ENCODE data around the gene NCOA3. TPM values are rescaled to one million over a fixed set of nuclear protein-coding genes. Genes with fewer than 3 reads are reported as not detected.
"Not testable (repeated sequence)": the region's sequence is repeated elsewhere in the genome, so short reads cannot be mapped to it uniquely, and the experiment has no call there.

NCOA3 gene
- 14.9 and 15.8 TPM in 2 replicates for total RNA-seq (2014; rRNA removed; shearing (Covaris generic))

DNA sequence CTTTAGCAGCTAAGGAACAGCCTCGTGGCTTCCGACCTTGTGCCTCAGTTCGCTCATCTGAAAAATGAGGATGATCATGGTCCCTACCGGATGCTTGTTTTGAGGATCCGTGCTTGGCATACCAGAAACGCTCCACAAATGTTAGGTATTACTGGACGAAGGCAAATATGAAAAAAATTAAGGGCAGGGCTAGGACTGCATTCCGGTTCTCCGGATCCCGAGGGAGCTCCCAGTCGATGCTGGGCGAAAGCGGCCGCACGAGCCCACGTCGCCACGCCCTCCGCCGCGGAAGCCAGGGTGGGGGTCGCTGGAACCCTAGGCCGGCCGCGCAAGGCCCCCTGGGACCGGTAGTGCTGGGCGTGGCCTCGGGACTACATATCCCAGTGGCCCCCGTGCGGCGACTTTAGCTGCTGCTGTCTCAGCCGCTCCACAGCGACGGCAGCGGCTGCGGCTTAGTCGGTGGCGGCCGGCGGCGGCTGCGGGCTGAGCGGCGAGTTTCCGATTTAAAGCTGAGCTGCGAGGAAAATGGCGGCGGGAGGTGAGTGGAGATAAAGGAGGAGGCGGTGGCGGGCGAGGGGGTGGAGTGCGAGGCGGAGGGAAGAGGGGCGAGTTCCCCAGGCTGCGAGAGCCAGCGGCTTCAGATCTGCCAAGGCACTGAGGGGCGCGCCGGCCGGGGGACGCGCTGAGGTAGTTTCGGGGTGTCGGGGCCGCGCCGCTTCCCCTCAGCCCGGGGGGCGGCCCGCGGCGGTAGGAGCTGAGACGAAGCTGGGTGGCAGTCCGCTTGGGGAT is at the start of gene NCOA3:
Gene NCOA3, plus strand, starts transcription at position 406 of the 789 bp plus-strand sequence. CDS start 120,361 bp downstream, outside the sequence.
- DNase-seq (ENCODE audit: low spot score) = peak; percentile 92

DNA sequence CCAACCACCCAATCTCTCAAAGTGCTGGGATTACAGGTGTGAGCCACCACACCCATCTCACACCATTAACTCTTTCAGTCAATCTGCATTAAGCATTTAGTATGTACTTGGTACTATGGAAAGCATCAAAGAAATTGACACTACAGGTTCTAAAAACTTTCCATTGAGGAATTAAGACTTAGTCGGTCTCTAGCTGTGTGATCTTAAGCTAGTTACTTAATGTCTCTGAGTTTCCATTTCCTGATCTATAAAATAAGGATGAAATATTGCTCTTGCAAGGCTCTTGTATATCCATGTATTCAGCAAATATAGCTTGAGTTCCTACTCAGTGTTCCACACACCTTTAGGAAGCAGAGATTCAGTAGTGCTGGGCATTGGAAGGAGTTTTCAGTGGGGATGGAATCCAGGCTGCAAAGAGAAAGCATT is 48.9 kb upstream of the NCOA3 start:
- DNase-seq (ENCODE audit: low spot score) = no peak

DNA sequence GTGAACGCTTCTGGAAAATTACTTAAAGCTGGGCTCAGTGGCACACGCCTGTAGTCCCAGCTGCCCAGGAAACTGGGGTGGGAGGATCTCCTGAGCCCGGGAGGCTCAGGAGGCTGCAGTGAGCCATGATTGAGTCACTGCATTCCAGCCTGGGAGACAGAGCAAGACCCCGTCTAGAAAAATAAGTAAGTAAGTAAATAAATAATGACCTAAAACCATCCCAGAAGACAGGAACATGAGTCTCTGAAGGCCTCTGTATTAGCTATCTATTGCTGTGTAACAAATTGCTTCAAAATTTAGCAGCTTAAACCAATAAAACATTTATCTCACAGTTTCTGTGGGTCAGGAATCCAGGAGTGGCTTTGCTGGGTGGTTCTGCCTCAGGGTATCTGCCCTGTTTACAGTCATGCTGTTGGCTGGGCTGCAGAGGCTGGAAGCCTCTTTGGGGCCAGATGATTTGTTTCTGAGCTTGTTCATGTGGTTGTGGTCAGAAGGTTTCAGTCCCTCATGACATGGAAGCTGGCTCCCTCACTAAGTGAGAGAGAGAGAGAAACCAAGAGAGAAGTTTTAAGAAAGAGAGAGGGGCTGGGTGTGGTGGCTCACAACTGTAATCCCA is 48.4 kb upstream of the NCOA3 start:
- peak; percentile 87 for DNase-seq (ENCODE audit: low spot score)

DNA sequence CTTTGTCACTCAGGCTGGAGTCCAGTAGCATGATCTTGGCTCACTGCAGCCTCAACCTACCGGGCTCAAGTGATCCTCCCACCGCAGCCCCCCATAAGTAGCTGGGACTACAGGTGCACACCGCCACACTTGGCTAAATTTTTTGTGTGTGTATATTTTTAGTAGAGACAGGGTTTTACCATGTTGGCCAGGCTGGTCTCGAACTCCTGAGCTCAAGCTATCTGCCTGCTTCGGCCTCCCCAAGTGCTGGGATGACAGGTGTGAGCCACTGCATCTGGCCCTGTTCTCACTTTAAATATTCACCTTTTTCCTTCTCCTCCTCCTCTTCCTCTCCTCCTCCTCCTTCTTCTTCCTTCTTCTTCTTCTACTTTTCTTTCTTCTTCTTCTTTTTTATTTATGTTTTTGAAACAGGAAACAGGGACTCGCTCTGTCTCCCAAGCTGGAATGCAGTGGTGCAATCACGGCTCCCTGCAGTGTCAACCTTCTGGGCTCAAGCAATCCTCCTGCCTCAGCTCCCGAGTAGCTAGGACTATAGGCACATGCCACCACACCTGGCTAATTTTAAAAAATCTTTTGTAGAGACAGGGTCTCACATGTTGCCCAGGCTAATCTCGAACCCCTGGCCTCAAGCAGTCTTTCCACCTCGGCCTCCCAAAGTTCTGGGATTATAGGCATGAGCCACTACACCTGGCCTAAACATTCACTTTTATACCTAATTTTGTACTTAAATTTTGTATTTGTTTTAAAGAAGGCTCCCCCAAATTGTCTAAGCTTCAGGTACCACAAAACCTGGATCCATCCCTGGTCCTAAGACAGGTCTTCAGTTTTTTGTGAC is 47.2 kb upstream of the NCOA3 start:
- DNase-seq (ENCODE audit: low spot score) = no peak

DNA sequence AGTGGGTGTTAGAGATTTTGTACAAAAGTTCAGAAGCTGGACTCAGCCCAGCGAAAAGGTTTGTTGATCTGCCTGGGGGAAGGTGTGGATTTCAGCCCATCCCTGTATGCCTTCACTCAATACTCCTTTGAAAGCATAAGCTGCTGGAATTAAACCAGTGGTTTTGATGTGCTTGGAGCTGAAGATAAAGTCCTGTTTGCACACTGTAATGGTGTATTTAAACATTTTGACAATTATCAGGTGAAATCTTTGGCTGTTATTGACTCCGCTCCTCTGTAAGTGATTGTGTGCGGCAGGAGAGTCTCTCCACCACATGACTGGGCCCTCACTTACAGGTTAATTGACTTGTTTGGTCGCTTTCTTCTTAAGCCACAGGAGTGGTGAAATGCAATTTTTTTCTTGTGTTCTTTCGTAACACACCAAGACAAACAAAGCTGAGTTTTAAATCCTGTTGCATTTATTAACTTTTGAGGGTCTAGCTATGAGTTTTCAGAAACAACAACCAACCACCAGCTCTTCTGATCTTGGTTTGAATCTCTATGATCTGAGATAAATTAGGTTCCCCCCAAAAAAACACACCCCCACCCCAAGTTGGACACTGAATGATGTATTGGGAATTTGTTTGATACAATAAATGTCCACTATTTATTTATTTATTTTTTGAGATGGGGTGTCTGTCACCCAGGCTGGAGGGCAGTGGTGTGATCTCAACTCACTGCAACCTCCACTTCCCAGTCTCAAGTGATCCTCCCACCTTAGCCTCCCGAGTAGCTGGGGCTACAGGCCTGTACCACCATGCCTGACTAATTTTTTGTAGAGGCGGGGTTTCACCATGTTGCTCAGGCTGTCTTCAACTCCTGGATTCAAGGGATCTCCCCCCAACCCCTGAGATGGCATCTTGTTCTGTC is 46.3 kb upstream of the NCOA3 start:
- DNase-seq (ENCODE audit: low spot score) = no peak

DNA sequence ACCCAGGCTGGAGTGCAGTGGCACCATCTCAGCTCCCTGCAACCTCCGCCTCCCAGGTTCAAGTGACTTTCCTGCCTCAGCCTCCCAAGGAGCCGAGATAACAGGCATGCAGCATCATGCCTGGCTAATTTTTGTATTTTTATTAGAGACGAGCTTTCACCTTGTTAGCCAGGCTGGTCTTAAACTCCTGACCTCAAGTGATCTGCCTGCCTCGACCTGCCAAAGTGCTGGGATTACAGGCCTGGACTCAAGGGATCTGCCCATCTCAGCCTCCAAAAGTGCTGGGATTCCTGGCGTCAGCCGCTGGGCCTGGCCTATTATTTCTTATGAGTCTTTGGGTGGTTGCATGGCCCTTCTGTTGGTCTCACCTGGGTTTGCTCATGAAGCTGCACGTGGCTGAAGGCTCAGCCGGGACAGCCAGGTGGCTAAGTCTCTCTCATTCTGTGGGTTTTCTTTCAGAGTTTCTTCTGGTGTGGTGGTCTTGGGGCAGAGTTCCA is 45.6 kb upstream of the NCOA3 start:
- no peak for DNase-seq (ENCODE audit: low spot score)

DNA sequence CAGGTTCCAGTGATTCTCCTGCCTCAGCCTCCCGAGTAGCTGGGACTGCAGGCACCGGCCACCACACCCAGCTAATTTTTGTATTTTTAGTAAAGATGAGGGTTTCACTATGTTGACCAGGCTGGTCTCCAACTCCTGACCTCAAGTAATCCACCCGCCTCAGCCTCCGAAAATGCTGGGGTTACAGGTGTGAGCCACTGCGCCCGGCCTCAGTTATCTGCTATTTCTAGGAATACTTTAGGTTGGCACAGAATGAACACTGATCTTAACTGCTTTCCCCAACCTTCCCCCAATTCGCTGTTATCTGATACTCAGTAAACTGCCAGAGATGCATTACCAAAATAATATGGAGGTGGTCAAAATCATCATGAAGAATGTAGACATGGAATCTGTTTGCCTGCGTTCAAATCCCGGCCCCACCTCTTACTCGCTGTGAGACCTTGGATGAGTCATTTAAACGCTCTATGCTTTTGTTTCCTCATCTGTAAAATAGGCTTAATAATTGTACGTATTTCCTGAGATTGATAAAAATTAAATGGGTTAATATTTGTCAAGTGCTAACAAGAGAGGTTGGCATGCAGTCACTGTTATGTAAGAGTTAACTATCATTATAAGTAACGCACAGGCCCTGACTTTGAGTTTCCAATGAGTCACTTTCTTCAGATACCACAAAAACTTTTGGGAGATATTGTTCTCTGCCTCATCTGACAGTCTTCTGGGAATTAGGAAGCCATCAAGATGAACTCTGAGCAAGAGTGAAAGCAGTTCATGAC is 44.5 kb upstream of the NCOA3 start:
- peak; percentile 74 for DNase-seq (ENCODE audit: low spot score)

DNA sequence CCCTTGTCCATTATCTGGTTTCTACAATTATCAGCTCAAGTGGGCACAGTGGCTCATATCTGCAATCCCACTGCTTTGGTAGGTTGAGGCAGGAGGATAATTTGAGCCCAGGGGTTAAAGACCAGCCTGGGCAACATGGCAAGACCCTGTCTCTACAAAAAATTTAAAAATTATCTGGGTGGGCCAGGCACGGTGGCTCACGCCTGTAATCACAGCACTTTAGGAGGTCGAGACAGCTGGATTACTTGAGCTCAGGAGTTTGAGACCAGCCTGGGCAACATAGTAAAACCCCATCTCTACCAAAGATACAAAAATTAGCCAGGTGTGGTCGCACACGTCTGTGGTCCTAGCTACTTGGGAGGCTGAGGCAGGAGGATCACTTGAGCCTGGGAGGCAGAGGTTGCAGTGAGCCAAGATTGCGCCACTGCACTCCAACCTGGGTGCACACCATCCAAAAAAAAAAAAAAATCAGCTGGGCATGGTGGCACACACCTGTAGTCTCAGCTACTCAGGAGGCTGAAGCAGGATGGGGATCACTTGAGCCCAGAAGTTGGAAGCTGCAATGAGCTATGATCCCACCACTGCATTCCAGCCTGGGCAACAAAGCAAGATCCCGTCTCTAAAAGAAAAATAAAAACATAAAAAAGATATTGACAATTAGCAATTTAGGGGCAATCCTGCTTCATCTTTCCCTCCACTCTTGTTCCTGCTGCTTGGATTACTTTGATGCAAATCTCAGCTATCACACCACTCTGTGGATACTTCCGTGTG is 43.2 kb upstream of the NCOA3 start:
- not testable (repeated sequence) for DNase-seq (ENCODE audit: low spot score)

DNA sequence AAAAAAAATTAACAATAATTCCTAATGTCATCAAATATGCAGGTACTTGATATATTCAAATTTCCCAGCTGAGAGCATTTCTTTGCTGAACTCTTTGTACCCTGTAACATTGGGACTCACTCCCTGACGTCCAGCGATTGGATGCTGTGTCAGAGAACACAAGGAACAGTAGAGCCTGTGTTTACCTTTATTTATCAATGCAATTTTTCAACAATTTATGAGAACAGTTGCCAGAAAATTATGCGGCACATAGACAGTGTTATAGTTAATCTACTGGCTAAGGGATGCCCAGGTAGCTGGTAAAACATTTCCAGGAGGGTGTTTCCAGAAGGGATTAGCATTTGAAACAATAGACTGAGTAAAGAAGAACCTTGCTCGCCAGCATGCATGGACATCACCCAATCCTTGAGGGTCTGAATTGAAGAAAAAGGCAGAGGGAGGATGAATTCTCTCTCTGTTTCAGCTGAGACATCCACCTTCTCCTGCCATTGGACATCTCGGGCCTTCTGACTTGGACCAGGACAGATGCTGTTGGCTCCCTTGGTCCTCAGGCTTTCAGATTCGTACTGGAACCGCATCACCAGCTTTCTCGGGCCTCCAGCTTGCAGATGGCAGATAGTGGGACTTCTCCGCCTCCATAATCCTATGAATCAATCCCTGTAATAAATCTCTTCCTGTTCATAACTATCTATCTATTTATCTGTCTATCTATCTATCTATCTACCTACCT is 42.2 kb upstream of the NCOA3 start:
- no peak for DNase-seq (ENCODE audit: low spot score)

DNA sequence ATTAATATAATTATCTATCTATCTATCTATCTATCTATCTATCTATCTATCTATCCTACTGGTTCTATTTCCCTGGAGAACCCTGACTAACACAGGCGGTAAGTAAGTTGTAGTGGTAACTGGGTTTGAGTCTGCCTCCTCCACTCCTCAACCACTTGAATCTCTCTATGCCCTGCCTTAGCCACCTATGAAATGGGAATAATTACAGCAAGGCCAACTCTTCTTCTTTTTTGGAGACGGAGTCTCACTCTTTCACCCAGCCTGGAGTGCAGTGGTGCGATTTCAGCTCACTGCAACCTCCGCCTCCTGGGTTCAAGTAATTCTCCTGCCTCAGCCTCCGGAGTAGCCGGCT is 41.0 kb upstream of the NCOA3 start:
- DNase-seq (ENCODE audit: low spot score) = not testable (repeated sequence)

DNA sequence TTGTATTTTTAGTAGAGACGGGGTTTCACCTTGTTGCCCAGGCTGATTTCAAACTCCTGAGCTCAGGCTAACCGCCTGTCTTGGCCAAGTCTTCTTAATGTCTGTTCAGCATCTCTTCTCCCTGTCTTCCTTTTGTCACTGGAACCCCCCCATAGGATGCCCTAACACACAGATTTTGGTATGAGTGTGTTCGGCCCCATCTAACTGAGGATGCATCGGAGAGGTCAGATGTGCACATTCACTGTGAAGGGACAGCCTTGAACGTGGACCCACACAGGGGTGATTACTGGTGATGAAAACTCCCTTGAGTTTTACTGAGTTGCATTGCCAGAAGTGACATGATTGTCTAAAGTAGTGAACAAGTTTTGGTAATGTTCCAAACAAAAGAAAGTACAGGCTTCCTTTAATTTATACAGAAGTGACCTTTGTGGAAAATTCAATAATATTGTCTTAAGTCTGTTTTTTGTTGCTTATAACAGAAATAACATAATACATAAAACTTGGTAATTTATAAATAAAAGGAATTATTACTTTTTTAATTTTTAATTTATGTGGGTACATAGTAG is 40.5 kb upstream of the NCOA3 start:
- no peak for DNase-seq (ENCODE audit: low spot score)

DNA sequence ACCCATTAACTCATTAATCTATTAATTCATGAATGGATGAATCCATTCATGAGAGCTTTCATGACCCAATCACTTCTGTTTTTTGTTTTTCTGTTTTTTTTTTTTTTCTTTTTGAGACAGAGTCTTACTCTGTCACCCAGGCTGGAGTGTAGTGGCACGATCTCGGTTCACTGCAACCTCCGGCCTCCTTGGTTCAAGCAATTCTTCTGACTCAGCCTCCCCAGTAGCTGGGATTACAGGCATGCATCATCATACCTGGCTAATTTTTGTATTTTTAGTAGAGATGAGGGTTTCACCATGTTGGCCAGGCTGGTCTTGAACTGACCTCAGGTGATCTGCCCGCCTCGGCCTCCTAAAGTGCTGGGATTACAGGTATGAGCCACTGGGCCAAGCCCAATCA is 39.8 kb upstream of the NCOA3 start:
- not testable (repeated sequence) for DNase-seq (ENCODE audit: low spot score)

DNA sequence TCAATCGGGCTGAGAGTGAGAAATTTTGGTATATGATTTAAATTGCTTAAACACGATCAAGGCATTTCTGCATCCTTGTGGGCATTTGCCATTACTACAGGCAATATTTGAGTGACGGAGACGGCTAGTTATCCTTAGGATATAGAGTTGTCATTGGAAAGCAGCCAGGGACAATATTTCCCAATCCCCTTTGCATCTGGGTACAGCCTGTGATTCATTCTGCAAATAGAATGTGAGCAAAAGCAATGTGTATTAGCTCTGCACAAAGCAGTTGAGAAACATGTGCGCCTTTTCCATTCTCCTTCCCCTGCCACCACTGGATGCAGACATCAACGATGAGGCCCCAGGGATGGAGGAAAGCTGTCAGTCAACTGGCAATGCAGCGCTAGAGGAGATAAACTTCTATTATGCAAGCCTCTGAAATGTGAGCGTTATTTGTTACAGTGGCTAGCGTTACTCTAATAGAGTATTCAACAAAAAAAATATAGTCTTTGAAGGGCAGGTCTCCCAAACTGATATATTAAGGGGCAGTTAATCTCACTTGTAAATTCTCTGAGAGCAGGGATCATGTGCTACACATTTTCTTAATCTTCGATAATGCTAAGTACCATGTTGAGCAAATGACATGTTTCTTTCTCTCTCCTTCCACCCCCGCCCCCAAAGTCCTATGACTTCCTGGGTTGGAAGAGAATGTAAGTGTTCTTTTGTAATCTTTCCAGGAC is 37.1 kb upstream of the NCOA3 start:
- DNase-seq (ENCODE audit: low spot score) = peak; percentile 94

DNA sequence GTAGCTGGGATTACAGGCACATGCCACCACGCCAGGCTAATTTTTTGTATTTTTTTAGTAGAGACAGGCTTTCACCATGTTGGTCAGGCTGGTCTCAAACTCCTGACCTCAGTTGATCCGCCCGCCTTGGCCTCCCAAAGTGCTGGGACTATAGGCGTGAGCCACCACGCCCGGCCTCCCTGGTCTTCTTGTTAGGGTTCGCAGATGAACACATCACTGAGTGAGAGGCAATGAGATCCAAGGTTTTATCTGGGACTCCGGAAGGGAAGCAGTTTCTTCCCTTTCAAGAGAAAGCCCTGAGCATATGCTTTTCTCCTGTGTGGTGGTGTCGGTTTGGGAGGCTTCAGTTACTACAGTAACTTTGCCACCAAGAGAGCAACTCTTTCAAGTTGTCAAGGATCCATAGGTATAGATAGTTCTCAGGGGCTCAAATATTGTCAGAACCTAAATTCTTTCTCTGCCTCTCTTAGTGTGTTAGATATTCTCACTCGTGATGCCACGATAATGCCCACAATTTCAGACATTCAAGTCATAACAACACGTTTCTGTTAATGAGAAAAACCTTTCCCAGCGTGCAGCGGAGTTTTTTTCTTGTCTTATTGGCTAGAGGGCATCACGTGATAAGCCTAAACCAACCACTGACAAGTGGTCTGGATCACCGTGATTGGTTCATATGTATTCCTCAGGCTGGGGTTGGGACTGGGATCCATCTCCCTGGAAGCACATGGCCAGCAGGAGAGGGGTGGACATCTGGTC is 36.2 kb upstream of the NCOA3 start:
- DNase-seq (ENCODE audit: low spot score) = no peak

DNA sequence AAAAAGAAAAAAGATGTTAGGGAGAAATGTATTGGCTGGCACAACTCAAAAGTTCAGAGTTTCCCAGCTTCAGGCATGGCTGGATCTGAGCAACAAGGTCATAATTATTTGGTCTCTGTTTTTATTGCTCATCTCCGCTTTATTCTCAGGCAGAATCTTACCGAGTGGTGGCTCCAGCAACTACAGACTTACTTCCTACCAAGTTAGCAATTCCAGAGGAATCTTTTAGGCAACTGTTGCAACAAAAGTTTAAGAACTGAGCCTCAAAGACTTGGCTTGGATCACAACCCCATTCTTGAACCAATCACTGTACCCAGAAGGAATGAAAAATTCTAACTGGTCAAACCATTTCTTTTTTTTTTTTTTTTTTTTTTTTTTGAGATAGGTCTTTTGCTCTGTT is 35.5 kb upstream of the NCOA3 start:
- no peak for DNase-seq (ENCODE audit: low spot score)

DNA sequence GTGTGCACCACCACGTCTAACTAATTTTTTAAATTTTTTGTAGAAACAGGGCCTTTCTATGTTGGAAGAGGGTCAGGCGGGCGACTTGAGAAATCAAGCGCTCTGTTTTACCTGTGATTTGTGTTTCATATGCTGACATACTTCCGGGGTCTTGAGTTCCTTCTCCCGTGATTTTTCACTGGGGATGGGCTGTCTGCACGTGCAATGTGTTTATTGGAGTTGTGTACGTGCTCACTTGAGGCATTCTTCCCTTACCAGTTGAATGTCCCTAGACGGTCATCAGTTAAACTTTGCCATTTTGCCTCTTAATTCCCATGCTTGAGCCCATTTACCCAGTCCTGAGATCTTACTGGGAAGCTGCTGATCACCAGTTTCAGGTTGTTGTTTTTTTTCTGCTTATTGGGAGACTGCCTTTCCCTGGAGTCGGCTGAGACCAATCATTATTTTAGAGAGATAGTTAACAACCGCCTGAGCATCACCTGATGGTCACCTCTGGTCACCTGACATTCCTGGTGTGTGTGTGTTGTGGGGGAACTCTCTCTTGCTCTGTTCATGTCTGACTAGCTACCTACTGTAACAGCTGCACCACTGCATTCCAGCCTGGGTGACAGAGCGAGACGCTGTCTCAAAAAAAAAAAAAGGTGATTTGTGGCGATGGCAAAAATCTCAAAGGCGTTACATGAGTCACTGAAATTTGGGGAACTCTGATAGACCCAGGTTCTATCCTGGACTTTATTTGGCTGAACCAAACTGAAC is 34.8 kb upstream of the NCOA3 start:
- DNase-seq (ENCODE audit: low spot score) = no peak

All from A172 (cell line).